Natural killer cell (primary cell): ENCODE measurements around the gene EIF2S3. TPM values are rescaled to one million over a fixed set of nuclear protein-coding genes. Genes with fewer than 3 reads are reported as not detected.
"Not testable (repeated sequence)": the region's sequence is repeated elsewhere in the genome, so short reads cannot be mapped to it uniquely, and the experiment has no call there.

ENCODE experiments used
- ATAC-seq, 3 donors: fragments of 150-1000 bp in 2 of 3; fragments of 200-7000 bp in 1 of 3; cut with Tn5 transposase; 1 replicate in 1 of 3; 2 replicates in 2 of 3; pipeline ENCODE4 v1.10.0; 2021; ENCODE audit warnings: mild to moderate bottlenecking in 2 of 3, moderate library complexity in 2 of 3
- DNase-seq, 2 donors: peaks; one replicate each; pipeline versions ENCODE4 v3.0.0 to v3.0.0-alpha.2; 2013 to 2021; ENCODE audit warnings: mixed read lengths in 1 of 2
- H3K27ac ChIP-seq: one replicate; pipeline ENCODE4 v1.5.1; 2013; ENCODE audit warnings: mild to moderate bottlenecking, low read length
- H3K27me3 ChIP-seq: one replicate; pipeline ENCODE4 v1.6.1; 2013; ENCODE audit warnings: low read length; ENCODE audit not compliant: control insufficient read depth, insufficient read depth
- H3K36me3 ChIP-seq: one replicate; pipeline ENCODE4 v1.6.1; 2013; ENCODE audit warnings: low read length; ENCODE audit not compliant: control insufficient read depth, insufficient read depth
- H3K4me1 ChIP-seq: one replicate; pipeline ENCODE4 v1.6.1; 2013; ENCODE audit warnings: low read length; ENCODE audit not compliant: control insufficient read depth, insufficient read depth
- H3K4me3 ChIP-seq: one replicate; pipeline ENCODE4 v1.5.1; 2013; ENCODE audit warnings: low read length
- H3K9me3 ChIP-seq: one replicate; pipeline ENCODE4 v1.6.1; 2013; ENCODE audit warnings: low read length; ENCODE audit not compliant: control insufficient read depth, insufficient read depth
- H3K27ac Mint-ChIP-seq, 2 donors: one replicate each; pipeline ENCODE4 v1.8.0; 2022; ENCODE audit warnings: mild to moderate bottlenecking in 2 of 2, mixed read lengths in 2 of 2, moderate library complexity in 1 of 2
- H3K27me3 Mint-ChIP-seq, 2 donors: one replicate each; pipeline ENCODE4 v1.8.0; 2022; ENCODE audit warnings: low read depth in 2 of 2, mixed read lengths in 2 of 2
- H3K36me3 Mint-ChIP-seq: one replicate; pipeline ENCODE4 v1.8.0; 2022; ENCODE audit warnings: mixed read lengths
- H3K4me1 Mint-ChIP-seq, 2 donors: one replicate each; pipeline ENCODE4 v1.8.0; 2022; ENCODE audit warnings: mixed read lengths in 2 of 2
- H3K4me3 Mint-ChIP-seq: one replicate; pipeline ENCODE4 v1.8.0; 2022; ENCODE audit warnings: mild to moderate bottlenecking, moderate library complexity, mixed read lengths
- H3K9me3 Mint-ChIP-seq, 2 donors: one replicate each; pipeline ENCODE4 v1.8.0; 2022; ENCODE audit warnings: mixed read lengths in 2 of 2
- CTCF ChIP-seq: fragments of 200-600 bp; IDR thresholded peaks from one replicate; pipeline ENCODE4 v1.8.0; 2022; ENCODE audit warnings: antibody characterized with exemption
- WGBS: methylation state at CpG from one replicate; pipeline ENCODE4 v1.1.7; 2013; ENCODE audit warnings: missing lambda C conversion rate; ENCODE audit not compliant: insufficient coverage; 5-methylcytosine and 5-hydroxymethylcytosine counted together
- intact Hi-C: fragments of 100-400 bp; cut with micrococcal nuclease; formaldehyde crosslinking; loops from one replicate; pipeline ENCODE4 v1.14.2; 2022
- total RNA-seq, 4 donors: library from RNA; stranded (reverse); fragments of 120-200 nt in 1 of 4; gene quantifications; one replicate each; pipeline versions ENCODE4 v1.2.3 to v1.2.4, GENCODE V29; 2013 to 2022

EIF2S3 gene
- total RNA-seq, 3 donors from 2014 or later (not counting 1 experiment from before 2014, with no cell fraction given), result 124 to 199 (median 132) TPM

GRCh38 chrX:24055043-24055356 is 244 bp downstream of the EIF2S3 start:
- TF ChIP-seq CTCF, result no peak
- Histone ChIP-seq H3K36me3 (peaks cover 12% of the 10 kb centered on the region), H3K9me3 (no peaks in the 10 kb centered on the region), H3K27ac (peak overlapping the region; percentile 93), H3K4me1 (peaks cover 6% of the 10 kb centered on the region), H3K4me3 (peak overlapping the region; percentile 62), H3K27me3 (no peaks in the 10 kb centered on the region)
- 0% methylated on average over 14 of the region's 14 CpGs for WGBS
- H3K4me1 Mint-ChIP-seq, result no peaks in the 10 kb centered on the region
- no peak overlapping the region for H3K27ac Mint-ChIP-seq
- H3K4me3 Mint-ChIP-seq, result no peak overlapping the region
- ATAC-seq, result peak; percentile 7 to 18 (median 15)
- no peaks in the 10 kb centered on the region for H3K9me3 Mint-ChIP-seq
- peaks cover 5% of the 10 kb centered on the region for H3K36me3 Mint-ChIP-seq
- intact Hi-C loops, result loop anchor here (2.0 to 10.0 kb wide), 3 partner anchors 30 to 390 kb away; partner anchors contain the start of genes PRDX4 and ZFX
- DNase-seq, result no peak
- no peaks in the 10 kb centered on the region for H3K27me3 Mint-ChIP-seq

DNA sequence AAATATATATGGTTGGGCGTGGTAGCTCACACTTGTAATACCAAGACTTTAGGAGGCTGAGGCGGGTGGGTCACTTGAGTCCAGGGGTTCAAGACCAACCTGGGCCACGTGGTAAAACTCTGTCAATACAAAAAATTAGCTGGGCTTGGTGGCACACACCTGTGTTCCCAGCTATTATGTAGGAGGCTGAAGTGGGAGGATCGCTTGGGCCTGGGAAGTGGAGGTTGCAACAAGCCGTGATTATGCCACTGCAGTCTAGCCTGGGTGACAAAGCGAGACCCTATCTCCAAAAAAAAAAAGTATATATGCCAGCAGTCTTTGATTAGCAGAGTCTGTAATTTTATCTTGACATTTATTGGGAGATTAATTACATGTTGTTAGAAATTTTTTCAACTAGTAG is 8.7 kb downstream of the EIF2S3 start:
- peaks cover 10% of the 10 kb centered on the region for H3K36me3 Mint-ChIP-seq

GRCh38 chrX:24069877-24070276 is 15.1 kb downstream of the EIF2S3 start:
- H3K36me3 ChIP-seq, result peaks cover 40% of the 10 kb centered on the region
- Mint-ChIP-seq H3K4me3 (no peak overlapping the region), H3K4me1 (no peaks in the 10 kb centered on the region), H3K9me3 (no peaks in the 10 kb centered on the region), H3K36me3 (peaks cover 13% of the 10 kb centered on the region), H3K27ac (no peak overlapping the region), H3K27me3 (no peaks in the 10 kb centered on the region)
- 97% methylated on average over 6 of the region's 9 CpGs for whole genome bisulfite sequencing
- H3K4me1 ChIP-seq, result no peaks in the 10 kb centered on the region
- no peak for DNase-seq
- no peaks in the 10 kb centered on the region for H3K27me3 ChIP-seq
- no peak for TF ChIP-seq CTCF
- no peak overlapping the region for H3K4me3 ChIP-seq
- no peak overlapping the region for H3K27ac ChIP-seq
- H3K9me3 ChIP-seq, result no peaks in the 10 kb centered on the region
- intact Hi-C loops, result no loop called here
- ATAC-seq, result no peak

More for the DNA sequence above, 8.7 kb downstream of the EIF2S3 start:
- no peaks in the 10 kb centered on the region for H3K9me3 Mint-ChIP-seq
- no peak for TF ChIP-seq CTCF
- 93% methylated on average over 4 of the region's 6 CpGs for WGBS
- no peak overlapping the region for H3K27ac Mint-ChIP-seq
- Histone ChIP-seq H3K4me3 (no peak overlapping the region), H3K9me3 (no peaks in the 10 kb centered on the region), H3K27ac (no peak overlapping the region), H3K4me1 (no peaks in the 10 kb centered on the region), H3K36me3 (peaks cover 37% of the 10 kb centered on the region), H3K27me3 (no peaks in the 10 kb centered on the region)
- ATAC-seq, result no peak
- H3K4me3 Mint-ChIP-seq, result no peak overlapping the region
- no peaks in the 10 kb centered on the region for H3K27me3 Mint-ChIP-seq
- no peaks in the 10 kb centered on the region for H3K4me1 Mint-ChIP-seq
- intact Hi-C loops, result no loop called here
- no peak for DNase-seq

DNA sequence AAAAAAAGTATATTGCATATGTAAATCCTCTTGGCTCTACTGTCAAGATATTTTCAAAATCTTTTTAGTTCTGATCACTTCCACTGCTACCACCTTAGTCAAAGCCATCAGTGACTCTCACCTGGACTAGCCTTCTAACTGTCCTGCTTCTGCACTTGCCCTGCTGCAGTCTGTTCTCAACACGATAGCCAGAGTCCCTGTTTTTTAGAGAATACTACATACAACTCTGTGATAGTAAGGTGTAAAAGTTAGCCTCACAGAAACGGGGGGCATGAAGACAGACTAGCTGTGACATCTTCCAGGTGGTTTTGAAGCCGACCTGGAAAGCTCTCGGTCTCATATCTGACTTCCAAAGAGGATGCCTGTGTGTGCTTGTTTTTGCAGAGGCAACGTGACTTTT is 24.7 kb downstream of the EIF2S3 start:
- intact Hi-C loops, result no loop called here
- DNase-seq (no peak), ATAC-seq (no peak)
- 100% methylated on average over 2 of the region's 5 CpGs for WGBS
- Histone ChIP-seq H3K36me3 (peaks cover 17% of the 10 kb centered on the region), H3K27me3 (no peaks in the 10 kb centered on the region), H3K4me3 (no peak overlapping the region), H3K4me1 (peaks cover 4% of the 10 kb centered on the region), H3K27ac (no peak overlapping the region), H3K9me3 (no peaks in the 10 kb centered on the region)
- Mint-ChIP-seq H3K4me3 (no peak overlapping the region), H3K27me3 (no peaks in the 10 kb centered on the region), H3K36me3 (peaks cover 26% of the 10 kb centered on the region), H3K9me3 (no peaks in the 10 kb centered on the region), H3K4me1 (no peaks in the 10 kb centered on the region), H3K27ac (peak overlapping the region in 1 of 2 donors; percentile 18)
- TF ChIP-seq CTCF, result no peak

- H3K27me3 Mint-ChIP-seq, H3K4me3 ChIP-seq, H3K4me1 ChIP-seq, H3K27ac Mint-ChIP-seq, ATAC-seq, H3K4me1 Mint-ChIP-seq, H3K27ac ChIP-seq, H3K9me3 Mint-ChIP-seq, intact Hi-C loops, H3K27me3 ChIP-seq, DNase-seq, H3K4me3 Mint-ChIP-seq, H3K9me3 ChIP-seq: not testable (repeated sequence)
- 80% methylated on average over 5 of the region's 8 CpGs for WGBS
- peaks cover 18% of the 10 kb centered on the region for H3K36me3 Mint-ChIP-seq
- peaks cover 12% of the 10 kb centered on the region for H3K36me3 ChIP-seq
These were observed 25.5 kb downstream of the EIF2S3 start for GRCh38 chrX:24080245-24080644.
